GM19395 (cell line): ENCODE results near the gene HNRNPA1.
A peak's percentile ranks its signal among the peaks of the same experiment; 100 is the strongest.
"Not testable (repeated sequence)": the region's sequence is repeated elsewhere in the genome, so short reads cannot be mapped to it uniquely, and the experiment has no call there.

Source experiments
- ATAC-seq: cut with Tn5 transposase; IDR thresholded peaks from one replicate; pipeline ENCODE4 v1.9.1; 2021; ENCODE audit warnings: mild to moderate bottlenecking, moderate library complexity; ENCODE audit not compliant: unreplicated experiment

Gene HNRNPA1

DNA sequence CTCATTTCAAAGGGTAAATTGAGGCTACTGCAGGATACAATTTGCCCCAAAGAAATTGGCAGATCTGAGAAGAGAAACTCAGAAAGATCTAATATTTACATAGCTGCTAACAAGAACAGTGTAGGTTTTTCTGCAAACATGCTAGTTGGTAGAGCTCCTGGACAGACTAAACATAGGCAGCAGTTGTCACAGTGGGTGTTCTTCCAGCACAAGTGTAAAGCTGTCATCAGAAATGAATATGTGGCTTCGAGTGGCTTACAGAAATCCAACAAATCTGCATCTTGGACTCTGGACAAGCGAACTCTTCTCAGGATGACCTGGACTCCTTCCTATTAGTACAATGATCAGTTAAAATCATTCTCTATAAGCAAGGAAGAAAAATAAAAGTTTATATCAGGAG is 6.5 kb upstream of the HNRNPA1 start:
- ATAC-seq = no peak

- ATAC-seq = no peak
Observed at GRCh38 chr12:54276368-54276767, 4.2 kb upstream of the HNRNPA1 start.

GRCh38 chr12:54277823-54278276 is 2.7 kb upstream of the HNRNPA1 start:
- no peak for ATAC-seq

DNA sequence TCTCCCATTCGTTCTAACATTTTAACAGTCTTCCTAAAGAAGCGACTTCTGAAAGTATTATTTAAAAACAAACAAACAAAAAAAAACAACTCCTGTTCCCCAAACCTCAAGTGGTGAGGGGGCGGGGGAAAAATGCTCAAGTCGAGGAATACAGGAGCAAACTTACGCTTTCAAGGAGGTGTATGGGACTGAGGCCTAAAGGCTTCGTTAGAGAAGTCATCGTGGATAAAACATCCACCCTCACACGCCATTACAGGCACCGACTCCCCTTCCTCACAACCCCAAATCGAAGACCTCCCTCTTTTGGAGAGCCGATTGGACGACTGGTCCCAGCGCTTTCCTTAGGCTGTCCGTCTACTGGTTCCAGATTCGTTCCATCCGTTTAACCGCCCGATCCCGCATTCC is 1.3 kb upstream of the HNRNPA1 start:
- ATAC-seq = peak; percentile 1

- ATAC-seq = peak; percentile 75
Observed at GRCh38 chr12:54279632-54280467, 676 bp upstream of the HNRNPA1 start, which contains the start of gene CBX5. CBX5 (minus strand) TSS chr12:54280122; CDS start chr12:54257650, 22,472 bp downstream.

- ATAC-seq = not testable (repeated sequence)
Observed at GRCh38 chr12:54281261-54281638, 724 bp downstream of the HNRNPA1 start.

DNA sequence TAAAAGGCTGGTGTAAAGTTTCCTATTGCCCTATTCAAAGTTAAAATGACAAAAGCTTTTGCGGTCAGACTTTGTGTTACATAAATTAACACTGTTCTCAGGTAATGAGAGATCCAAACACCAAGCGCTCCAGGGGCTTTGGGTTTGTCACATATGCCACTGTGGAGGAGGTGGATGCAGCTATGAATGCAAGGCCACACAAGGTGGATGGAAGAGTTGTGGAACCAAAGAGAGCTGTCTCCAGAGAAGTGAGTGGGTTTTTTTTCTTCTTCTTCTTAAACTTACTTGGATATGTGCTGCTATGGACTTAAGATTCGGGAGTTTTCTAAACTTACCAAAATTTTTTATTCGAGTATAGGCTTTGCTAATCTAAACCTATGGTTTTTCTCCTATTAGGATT is 1.2 kb downstream of the HNRNPA1 start:
- ATAC-seq = not testable (repeated sequence)

DNA sequence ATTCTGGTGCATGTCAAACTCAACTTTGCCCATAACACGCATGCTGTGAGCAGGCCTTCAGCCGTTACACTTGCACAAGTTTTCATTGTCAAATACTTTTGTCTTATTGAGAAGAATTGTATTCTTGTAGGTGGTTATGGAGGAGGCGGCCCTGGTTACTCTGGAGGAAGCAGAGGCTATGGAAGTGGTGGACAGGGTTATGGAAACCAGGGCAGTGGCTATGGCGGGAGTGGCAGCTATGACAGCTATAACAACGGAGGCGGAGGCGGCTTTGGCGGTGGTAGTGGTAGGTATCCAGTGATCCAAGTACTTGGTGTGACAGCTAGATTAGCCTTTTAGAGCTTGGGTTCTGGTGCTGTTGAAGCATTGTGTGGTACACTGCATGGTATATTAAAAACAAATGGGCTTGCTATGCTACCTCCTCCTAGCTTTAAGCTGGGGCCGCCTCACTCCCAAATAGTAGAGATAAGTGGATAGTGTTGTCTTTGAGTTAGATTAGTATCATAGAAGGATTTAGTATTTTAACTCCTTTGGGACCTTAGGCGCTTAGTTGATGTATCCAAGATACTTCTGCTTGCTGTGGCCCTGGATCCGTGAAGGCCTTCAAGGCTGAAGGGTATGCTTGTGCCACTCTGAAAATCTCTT is 2.5 kb downstream of the HNRNPA1 start:
- no peak for ATAC-seq

GRCh38 chr12:54284070-54284780 is 3.7 kb downstream of the HNRNPA1 start:
- not testable (repeated sequence) for ATAC-seq

GRCh38 chr12:54285150-54286041 is 4.9 kb downstream of the HNRNPA1 start:
- ATAC-seq = no peak

DNA sequence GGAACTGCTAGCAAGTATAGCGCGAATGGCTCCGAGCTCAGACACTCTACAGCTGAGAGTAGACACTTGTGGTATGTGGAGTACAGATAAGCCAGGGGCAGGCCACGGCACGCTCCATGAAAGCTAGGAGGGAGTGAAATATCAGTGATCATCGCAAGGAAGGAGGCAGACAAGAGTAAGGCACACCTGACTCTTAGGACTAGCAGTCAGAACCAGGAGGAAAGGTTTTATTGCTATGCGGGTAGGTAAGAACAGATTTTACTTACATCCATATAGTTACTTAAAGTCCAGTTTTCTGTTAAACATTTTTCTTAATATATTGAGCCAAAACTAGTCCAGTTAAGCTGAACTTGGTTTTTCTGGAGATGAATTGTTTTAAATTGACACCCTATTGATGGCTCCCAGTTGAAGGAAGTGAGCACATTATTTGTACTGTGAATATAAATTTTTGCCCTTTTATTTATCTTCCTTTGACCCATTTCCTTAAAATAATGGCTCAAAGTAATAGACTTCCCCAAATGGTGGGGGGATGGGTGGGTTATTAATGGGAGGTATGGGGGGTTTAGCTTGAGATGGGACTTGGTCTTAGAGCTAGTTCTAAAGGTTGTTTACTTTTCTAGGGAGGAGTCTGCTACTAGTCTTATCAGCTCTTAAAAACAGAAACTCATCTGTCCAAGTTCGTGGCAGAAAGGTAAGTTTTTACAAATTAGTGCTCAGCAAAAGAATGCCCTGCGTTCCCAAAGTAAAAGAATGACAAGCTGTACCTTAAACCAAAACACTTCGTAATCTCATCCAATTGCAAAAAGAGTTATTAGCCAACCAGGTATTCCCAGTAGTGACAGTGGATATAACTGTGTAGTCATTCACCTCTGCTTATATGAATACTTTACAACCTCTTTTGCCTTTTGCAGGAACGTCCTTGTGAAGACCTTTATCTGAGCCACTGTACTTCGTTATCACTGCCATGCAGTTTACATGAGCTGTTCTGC is 5.8 kb downstream of the HNRNPA1 start:
- ATAC-seq = no peak

DNA sequence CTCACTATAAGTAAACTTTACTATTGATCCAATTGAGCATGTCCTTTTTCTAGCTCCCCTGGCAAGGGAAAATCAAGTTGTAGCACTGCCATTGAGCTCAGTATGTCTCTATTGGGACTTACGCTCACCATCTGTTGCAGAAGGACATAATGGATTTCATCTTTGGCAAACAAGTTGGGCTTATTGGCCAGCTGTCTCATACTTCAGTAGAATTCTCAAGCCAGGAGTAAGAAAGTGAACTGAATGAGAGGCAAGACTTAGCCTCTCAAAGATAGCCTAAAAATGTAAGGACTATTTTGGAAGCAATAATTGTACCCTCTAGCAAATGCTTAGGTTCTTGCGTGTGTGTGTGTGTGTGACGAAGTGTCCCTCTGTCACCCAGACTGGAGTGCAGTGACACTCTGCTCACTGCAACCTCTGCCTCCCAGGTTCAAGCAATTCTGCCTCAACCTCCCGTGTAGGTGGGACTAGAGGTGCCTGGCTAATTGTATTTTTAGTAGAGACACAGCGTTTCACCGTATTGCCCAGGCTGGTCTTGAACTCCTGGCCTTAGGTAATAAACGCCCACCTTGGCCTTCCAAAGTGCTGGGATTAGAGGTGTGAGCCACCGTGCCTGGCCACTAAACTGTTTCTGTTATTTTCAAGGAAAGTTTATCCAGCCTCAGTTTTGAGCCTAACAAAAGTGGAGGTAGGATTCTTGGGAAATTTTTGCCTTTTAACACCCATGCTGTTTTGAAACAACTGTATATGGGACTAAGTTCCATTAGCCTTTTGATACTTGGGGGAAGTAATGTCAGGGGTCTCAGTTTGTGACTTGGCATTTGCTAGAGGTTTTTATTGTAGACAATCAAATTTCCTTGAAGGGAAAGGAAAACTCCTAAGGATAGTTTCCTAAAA is 7.0 kb downstream of the HNRNPA1 start:
- no peak for ATAC-seq

GRCh38 chr12:54292083-54292930 is 11.8 kb downstream of the HNRNPA1 start:
- ATAC-seq = no peak

DNA sequence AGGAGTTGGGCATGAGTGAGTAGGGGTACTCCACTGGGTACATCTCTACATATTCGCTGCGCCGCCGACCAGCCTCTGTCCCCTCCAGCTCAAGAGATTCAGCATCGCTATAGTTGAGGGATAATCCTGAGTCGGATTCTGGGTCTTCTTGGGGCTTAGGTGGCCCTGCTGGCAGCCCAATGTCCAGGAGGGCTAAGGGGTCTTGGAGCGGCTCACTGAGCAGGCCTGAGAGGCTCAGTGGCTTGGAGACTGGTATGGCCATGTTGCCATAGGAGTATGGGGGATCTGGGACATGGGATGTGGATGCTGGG is 12.4 kb downstream of the HNRNPA1 start:
- ATAC-seq = no peak

DNA sequence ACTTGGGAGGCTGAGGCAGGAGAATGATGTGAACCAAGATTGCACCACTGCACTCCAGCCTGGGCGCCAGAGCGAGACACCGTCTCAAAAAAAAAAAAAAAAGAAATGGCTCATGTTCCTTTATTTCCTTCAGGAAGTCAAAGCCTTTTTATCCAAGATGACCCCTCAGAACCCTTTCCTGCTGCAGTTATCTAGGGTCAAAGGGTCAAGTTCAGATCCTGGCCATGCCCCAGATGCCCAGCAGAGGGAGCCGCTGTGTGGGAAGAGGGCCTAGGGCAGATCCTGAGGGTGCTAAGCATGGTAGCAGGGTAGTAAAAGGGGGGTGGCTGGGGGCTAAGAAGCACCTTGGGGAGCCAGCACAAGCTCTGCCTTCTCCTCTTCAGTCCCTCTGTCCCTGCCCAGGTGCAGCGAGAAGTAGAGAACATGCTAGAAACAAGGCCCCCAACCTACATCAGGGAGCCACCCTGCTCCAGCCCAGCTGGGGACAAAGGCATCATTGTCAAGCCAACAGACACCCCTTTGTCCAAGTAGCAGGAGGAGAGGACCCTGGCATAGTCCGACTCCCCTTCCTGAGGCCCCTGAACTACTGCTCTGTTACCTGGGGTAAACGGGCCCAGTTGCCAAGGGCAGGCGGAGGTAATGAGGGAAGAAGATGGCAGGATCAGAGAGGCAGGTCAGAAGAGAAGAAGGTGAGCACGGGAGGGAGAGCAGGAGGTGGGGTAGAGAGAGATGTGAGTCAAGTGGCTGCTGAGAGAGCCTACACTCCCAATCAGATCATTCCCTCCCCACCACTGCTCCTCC is 13.8 kb downstream of the HNRNPA1 start:
- peak; percentile 49 for ATAC-seq

DNA sequence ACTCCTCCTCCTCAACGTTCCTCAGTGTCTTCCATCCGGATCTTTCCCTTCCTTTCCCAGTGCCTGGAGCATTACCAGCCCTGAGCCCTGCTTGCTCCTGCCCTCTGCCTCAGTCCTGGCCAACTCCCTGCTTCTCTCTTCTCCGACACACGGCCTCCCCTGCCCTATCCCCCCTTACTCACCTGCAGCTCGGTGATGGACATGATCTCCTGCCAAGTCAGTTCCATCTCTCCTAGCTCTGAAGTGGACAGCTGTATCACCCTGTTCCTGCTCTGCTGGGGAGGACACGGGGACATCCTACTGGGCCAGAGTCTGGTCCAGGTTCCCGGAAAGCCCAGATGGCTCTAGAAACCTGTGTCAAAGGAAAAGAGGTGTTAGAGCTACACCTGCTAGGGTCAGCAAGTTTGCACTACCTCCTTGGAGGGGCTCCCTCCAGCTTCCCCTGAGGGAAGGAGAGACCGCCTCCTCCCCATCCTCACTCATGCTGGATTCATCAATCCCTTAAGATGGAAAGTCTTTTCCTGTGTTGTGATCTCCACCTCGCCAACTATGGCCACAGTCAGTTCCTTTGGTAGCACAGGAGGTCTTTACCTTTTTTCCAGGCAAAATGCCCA is 14.5 kb downstream of the HNRNPA1 start:
- no peak for ATAC-seq
